Epithelial cell of esophagus (primary cell): ENCODE measurements around the gene ZFHX2.

Experiments
- DNase-seq: peaks from one replicate; pipeline ENCODE4 v3.0.0; 2010; ENCODE audit warnings: low read depth
- H3K4me3 ChIP-seq: 2 replicates; pipeline ENCODE4 v1.5.1; 2011; ENCODE audit warnings: mild to moderate bottlenecking, low read length, control low read depth
- TF ChIP-seq, protein P1 (sequence below): IDR thresholded peaks from 2 replicates; pipeline ENCODE4 v1.5.1; 2011; ENCODE audit warnings: low read depth, mild to moderate bottlenecking, low read length, control low read depth, inconsistent platforms; ENCODE audit not compliant: insufficient read depth; ENCODE audit errors: missing control alignments

The ZFHX2 gene

GRCh38 chr14:23582906-23583760, 31.6 kb upstream of the ZFHX2 start:
- no peak for DNase-seq
- H3K4me3 ChIP-seq: no peak overlapping the region
- TF ChIP-seq, protein P1, sequence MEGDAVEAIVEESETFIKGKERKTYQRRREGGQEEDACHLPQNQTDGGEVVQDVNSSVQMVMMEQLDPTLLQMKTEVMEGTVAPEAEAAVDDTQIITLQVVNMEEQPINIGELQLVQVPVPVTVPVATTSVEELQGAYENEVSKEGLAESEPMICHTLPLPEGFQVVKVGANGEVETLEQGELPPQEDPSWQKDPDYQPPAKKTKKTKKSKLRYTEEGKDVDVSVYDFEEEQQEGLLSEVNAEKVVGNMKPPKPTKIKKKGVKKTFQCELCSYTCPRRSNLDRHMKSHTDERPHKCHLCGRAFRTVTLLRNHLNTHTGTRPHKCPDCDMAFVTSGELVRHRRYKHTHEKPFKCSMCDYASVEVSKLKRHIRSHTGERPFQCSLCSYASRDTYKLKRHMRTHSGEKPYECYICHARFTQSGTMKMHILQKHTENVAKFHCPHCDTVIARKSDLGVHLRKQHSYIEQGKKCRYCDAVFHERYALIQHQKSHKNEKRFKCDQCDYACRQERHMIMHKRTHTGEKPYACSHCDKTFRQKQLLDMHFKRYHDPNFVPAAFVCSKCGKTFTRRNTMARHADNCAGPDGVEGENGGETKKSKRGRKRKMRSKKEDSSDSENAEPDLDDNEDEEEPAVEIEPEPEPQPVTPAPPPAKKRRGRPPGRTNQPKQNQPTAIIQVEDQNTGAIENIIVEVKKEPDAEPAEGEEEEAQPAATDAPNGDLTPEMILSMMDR: no peak

- no peak overlapping the region for H3K4me3 ChIP-seq
- DNase-seq: no peak
- TF ChIP-seq, protein P1: no peak
Observed at GRCh38 chr14:23580948-23581281, 29.4 kb upstream of the ZFHX2 start.

DNA sequence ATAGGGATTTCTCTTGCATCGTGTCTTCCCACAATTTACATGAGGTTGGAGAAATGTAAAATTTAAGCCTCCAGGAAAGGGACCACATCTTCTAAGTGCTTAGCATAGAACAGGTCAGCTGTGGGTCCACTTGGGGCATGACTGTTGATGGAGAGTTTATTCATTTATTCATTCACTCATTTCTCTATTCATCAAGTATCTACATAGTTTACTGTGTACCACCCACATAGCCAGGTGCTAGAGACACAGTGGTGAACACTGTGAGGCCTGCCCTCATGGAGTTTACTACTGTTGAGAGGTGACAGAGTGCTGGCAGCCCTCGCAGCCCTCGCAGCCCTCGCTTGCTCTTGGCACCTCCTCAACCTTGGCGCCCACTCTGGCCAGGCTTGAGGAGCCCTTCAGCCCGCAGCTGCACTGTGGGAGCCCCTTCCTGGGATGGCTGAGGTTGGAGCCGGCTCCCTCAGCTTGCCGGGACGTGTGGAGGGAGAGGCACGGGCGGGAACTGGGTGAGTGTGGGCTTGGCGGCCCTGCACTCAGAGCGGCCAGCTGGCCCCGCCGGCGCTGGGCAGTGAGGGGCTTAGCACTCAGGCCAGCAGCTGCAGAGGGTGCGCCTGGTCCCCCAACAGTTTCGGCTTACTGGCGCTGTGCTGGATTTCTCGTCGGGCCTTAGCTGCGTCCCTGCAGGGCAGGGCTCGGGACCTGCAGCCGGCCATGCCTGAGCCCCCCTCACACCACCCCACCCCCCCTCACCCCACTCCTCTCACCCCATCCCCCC, 28.8 kb upstream of the ZFHX2 start:
- no peak for DNase-seq
- no peak overlapping the region for H3K4me3 ChIP-seq
- TF ChIP-seq, protein P1: no peak

- TF ChIP-seq, protein P1: no peak
- no peak for DNase-seq
- no peak overlapping the region for H3K4me3 ChIP-seq
Observed at GRCh38 chr14:23579739-23580138, 28.2 kb upstream of the ZFHX2 start.

- H3K4me3 ChIP-seq: no peak overlapping the region
- DNase-seq: no peak
- TF ChIP-seq, protein P1: no peak
Observed at GRCh38 chr14:23579311-23579630, 27.7 kb upstream of the ZFHX2 start.

DNA sequence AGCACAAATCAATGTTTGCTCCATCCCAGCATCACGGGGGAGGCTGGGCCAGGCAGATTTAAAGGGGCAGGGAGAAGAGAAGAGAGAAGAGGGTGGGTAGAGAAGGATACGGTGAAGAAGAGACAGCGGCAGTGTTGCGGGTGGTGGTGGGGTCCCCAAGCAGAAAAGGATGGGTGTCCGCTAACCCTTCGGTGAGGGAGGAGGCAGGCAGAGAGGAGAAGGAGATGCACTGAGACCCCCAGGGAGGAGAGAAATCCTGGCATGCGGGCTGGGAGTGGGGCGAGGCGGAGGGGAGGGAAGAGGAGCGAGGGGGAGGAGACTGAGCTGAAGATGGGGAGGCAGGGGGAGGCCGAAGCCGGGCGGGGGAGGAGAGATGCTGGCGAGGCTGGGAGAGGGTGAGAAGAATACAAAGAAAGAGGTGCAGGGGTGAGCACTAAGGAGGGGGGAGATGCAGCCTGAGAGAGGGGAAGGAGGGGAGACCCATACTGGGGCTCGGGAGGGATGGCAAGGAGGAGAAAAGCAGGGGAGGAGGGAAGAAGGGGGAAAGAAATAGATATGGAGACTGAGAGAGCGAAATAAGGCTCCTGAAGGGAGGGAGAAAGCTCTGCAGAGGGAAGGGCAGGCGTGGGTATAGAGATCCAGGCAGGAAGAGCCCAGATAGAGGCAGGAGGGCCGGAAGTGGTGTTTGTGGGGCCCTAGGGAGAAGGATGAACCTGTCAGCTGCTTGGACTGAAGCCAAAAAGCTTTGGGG, 27.2 kb upstream of the ZFHX2 start, which contains the start of gene JPH4:
Gene JPH4 (minus strand): TSS at position 231 of the 751 bp plus-strand sequence. CDS start 1,337 bp downstream, outside the sequence.
- DNase-seq: no peak
- TF ChIP-seq, protein P1: no peak
- no peak within 1 kb of the TSS for H3K4me3 ChIP-seq
